Mesenchymal stem cell (in vitro differentiated cells and primary cell): ENCODE results near the gene CNNM2.

Experiments
- DNase-seq: peaks from one replicate; pipeline ENCODE4 v3.0.0-alpha.2; 2013
- H2AFZ ChIP-seq: one replicate; pipeline ENCODE4 v1.6.1; 2013; ENCODE audit warnings: low read depth, mild to moderate bottlenecking, control low read depth, inconsistent platforms, low read length, moderate library complexity
- H2AK5ac ChIP-seq: 2 replicates; pipeline ENCODE4 v1.6.1; 2013; ENCODE audit warnings: low read length, moderate library complexity, mild to moderate bottlenecking, inconsistent platforms; ENCODE audit not compliant: severe bottlenecking
- H2BK120ac ChIP-seq: one replicate; pipeline ENCODE4 v1.6.1; 2013; ENCODE audit warnings: low read depth, mild to moderate bottlenecking, inconsistent platforms, low read length, moderate library complexity
- H2BK12ac ChIP-seq, 2 experiments: one replicate each; pipeline ENCODE4 v1.6.1; 2013; ENCODE audit warnings: inconsistent platforms in 2 of 2, low read length in 2 of 2, mild to moderate bottlenecking in 2 of 2, moderate library complexity in 2 of 2, control low read depth in 1 of 2
- H2BK15ac ChIP-seq: one replicate; pipeline ENCODE4 v1.6.1; 2013; ENCODE audit warnings: mild to moderate bottlenecking, low read depth, inconsistent platforms; ENCODE audit not compliant: poor library complexity, severe bottlenecking
- H2BK5ac ChIP-seq: 2 replicates; pipeline ENCODE4 v1.6.1; 2013; ENCODE audit warnings: low read depth, mild to moderate bottlenecking, low read length, control low read depth, inconsistent platforms; ENCODE audit not compliant: poor library complexity, severe bottlenecking
- H3K14ac ChIP-seq, 2 experiments: one replicate each; pipeline ENCODE4 v1.6.1; 2013; ENCODE audit warnings: inconsistent platforms in 2 of 2, low read length in 2 of 2, control low read depth in 1 of 2, mild to moderate bottlenecking in 1 of 2, moderate library complexity in 1 of 2
- H3K18ac ChIP-seq, 2 experiments: one replicate each; pipeline ENCODE4 v1.6.1; 2013; ENCODE audit warnings: inconsistent platforms in 2 of 2, low read length in 2 of 2, control low read depth in 1 of 2, low read depth in 1 of 2, mild to moderate bottlenecking in 1 of 2
- H3K23ac ChIP-seq, 2 experiments: one replicate each; pipeline ENCODE4 v1.6.1; 2013; ENCODE audit warnings: inconsistent platforms in 2 of 2, low read length in 2 of 2, mild to moderate bottlenecking in 2 of 2, moderate library complexity in 2 of 2, control low read depth in 1 of 2
- H3K27ac ChIP-seq: 2 replicates; pipeline ENCODE4 v1.5.1; 2013; ENCODE audit warnings: mild to moderate bottlenecking, moderate library complexity, low read length, control low read depth, inconsistent platforms; ENCODE audit not compliant: poor library complexity, severe bottlenecking
- H3K27me3 ChIP-seq, 2 experiments: 2 replicates each; pipeline versions ENCODE4 v1.6.1 to v1.7.0; 2013; ENCODE audit warnings: low read length in 2 of 2, mild to moderate bottlenecking in 2 of 2, moderate library complexity in 2 of 2, control low read depth in 1 of 2, inconsistent platforms in 1 of 2; ENCODE audit not compliant: control insufficient read depth in 1 of 2, insufficient read depth in 1 of 2
- H3K36me3 ChIP-seq, 2 experiments: 2 replicates each; pipeline versions ENCODE4 v1.6.1 to v1.7.0; 2013; ENCODE audit warnings: low read length in 2 of 2, control low read depth in 1 of 2, inconsistent platforms in 1 of 2, low read depth in 1 of 2, mild to moderate bottlenecking in 1 of 2; ENCODE audit not compliant: insufficient read depth in 2 of 2, control insufficient read depth in 1 of 2
- H3K4ac ChIP-seq, 2 experiments: one replicate each; pipeline ENCODE4 v1.6.1; 2013; ENCODE audit warnings: inconsistent platforms in 2 of 2, low read length in 2 of 2, mild to moderate bottlenecking in 2 of 2, moderate library complexity in 2 of 2, control low read depth in 1 of 2, low read depth in 1 of 2
- H3K4me1 ChIP-seq: 2 replicates; pipeline ENCODE4 v1.6.1; 2013; ENCODE audit warnings: low read depth, low read length, control low read depth; ENCODE audit not compliant: control insufficient read depth, insufficient read depth
- H3K4me2 ChIP-seq: 2 replicates; pipeline ENCODE4 v1.6.1; 2013; ENCODE audit warnings: low read length, mild to moderate bottlenecking, inconsistent platforms; ENCODE audit not compliant: poor library complexity, severe bottlenecking
- H3K4me3 ChIP-seq, 2 experiments: 2 replicates each; pipeline versions ENCODE4 v1.5.1 to v1.7.0; 2013; ENCODE audit warnings: low read length in 2 of 2, mild to moderate bottlenecking in 2 of 2, control low read depth in 1 of 2, low read depth in 1 of 2; ENCODE audit not compliant: insufficient read depth in 1 of 2
- H3K79me1 ChIP-seq: replicated peaks from 2 replicates; pipeline ENCODE4 v1.6.1; 2013; ENCODE audit warnings: mild to moderate bottlenecking, control low read depth, low read length, inconsistent platforms; ENCODE audit not compliant: poor library complexity, severe bottlenecking
- H3K9ac ChIP-seq: 2 replicates; pipeline ENCODE4 v1.7.0; 2013; ENCODE audit warnings: mild to moderate bottlenecking, low read length, moderate library complexity
- H3K9me3 ChIP-seq: 2 replicates; pipeline ENCODE4 v1.7.0; 2013; ENCODE audit warnings: mild to moderate bottlenecking, low read length; ENCODE audit not compliant: control insufficient read depth
- H4K8ac ChIP-seq: one replicate; pipeline ENCODE4 v1.6.1; 2013; ENCODE audit warnings: inconsistent platforms, mild to moderate bottlenecking, low read length, moderate library complexity
- H4K91ac ChIP-seq: one replicate; pipeline ENCODE4 v1.6.1; 2013; ENCODE audit warnings: mild to moderate bottlenecking, low read length, inconsistent platforms
- WGBS: methylation state at CpG from one replicate; pipeline ENCODE4 v1.1.7; 2013; ENCODE audit warnings: mixed read lengths; 5-methylcytosine and 5-hydroxymethylcytosine counted together

CNNM2 gene

DNA sequence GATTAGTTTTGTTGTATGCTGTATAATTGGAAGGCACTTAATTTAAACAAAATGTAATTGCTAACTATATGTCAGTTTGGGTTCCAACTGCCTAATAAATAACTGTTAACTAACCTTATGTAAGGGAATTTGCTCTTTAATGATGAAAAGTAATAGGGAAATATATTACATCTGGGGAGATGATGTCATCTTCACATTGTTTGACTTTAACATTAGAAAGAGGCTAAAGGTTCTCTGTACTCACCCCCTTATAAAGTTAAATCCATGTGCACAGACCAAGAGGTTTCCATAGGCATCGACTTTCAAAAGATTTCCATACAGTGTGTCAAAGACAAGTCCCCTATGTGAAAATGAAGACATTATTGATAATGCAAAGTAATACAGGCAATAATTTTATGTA is 187.4 kb downstream of the CNNM2 start:
- no peak for DNase-seq
- Histone ChIP-seq H3K4ac (no peak overlapping the region), H3K27ac (no peak overlapping the region), H3K9me3 (no peaks in the 10 kb centered on the region), H3K9ac (no peak overlapping the region), H3K79me1 (peaks cover 9% of the 10 kb centered on the region), H2BK120ac (no peak overlapping the region), H2AFZ (no peak overlapping the region), H3K18ac (no peak overlapping the region), H4K8ac (no peak overlapping the region), H4K91ac (no peak overlapping the region), H3K4me3 (no peak overlapping the region), H3K27me3 (no peaks in the 10 kb centered on the region), H2BK12ac (no peak overlapping the region), H2BK15ac (no peak overlapping the region), H3K4me2 (no peak overlapping the region), H2BK5ac (no peak overlapping the region), H3K23ac (no peak overlapping the region), H3K14ac (no peak overlapping the region), H3K4me1 (no peaks in the 10 kb centered on the region), H2AK5ac (no peak overlapping the region), H3K36me3 (peaks cover 6 to 70% of the 10 kb centered on the region in 2 experiments)
- WGBS = no CpG with 5 or more reads among the region's 1 CpG

DNA sequence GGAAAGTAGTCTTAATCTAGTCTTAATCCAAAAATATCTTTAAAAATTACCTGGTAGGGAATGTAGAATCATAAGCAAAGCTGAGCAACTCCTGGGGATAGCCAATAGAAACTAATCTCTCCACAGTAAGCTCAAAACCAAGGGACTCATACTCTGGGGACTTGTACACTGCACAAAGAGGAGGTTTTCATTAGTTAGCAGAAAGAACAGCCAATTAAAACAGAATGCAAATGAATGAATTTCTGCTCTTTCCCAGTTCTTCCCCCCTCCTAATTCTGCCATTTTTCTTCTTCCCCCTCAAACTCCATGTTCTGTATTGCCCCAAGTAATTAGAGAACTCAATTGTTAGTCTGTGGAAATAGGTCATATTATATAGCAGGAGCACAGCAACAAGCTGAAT is 188.4 kb downstream of the CNNM2 start:
- no peak overlapping the region for H3K4ac ChIP-seq
- no peak overlapping the region for H2BK120ac ChIP-seq
- no peaks in the 10 kb centered on the region for H3K9me3 ChIP-seq
- DNase-seq = no peak
- peaks cover 3 to 61% of the 10 kb centered on the region in 2 experiments for H3K36me3 ChIP-seq
- no peak overlapping the region for H3K4me2 ChIP-seq
- no peak overlapping the region for H3K18ac ChIP-seq
- H3K9ac ChIP-seq = no peak overlapping the region
- H3K79me1 ChIP-seq = peaks cover 7% of the 10 kb centered on the region
- H3K27ac ChIP-seq = no peak overlapping the region
- H3K23ac ChIP-seq = no peak overlapping the region
- H3K14ac ChIP-seq = no peak overlapping the region
- H4K91ac ChIP-seq = no peak overlapping the region
- H4K8ac ChIP-seq = no peak overlapping the region
- H2AFZ ChIP-seq = no peak overlapping the region
- no peak overlapping the region for H2BK5ac ChIP-seq
- H2BK15ac ChIP-seq = no peak overlapping the region
- no peaks in the 10 kb centered on the region for H3K27me3 ChIP-seq
- H2AK5ac ChIP-seq = no peak overlapping the region
- no peak overlapping the region for H3K4me3 ChIP-seq
- H2BK12ac ChIP-seq = no peak overlapping the region
- no peaks in the 10 kb centered on the region for H3K4me1 ChIP-seq

GRCh38 chr10:103109821-103110220 is 191.7 kb downstream of the CNNM2 start:
- H3K9me3 ChIP-seq = no peaks in the 10 kb centered on the region
- H3K4me3 ChIP-seq = no peak overlapping the region
- DNase-seq = no peak
- WGBS = over 99% methylated on average over 2 of the region's 2 CpGs
- no peak overlapping the region for H2BK15ac ChIP-seq
- no peak overlapping the region for H2AFZ ChIP-seq
- H2AK5ac ChIP-seq = no peak overlapping the region
- no peak overlapping the region for H2BK120ac ChIP-seq
- no peak overlapping the region for H3K23ac ChIP-seq
- no peak overlapping the region for H4K91ac ChIP-seq
- peaks cover 6% of the 10 kb centered on the region for H3K79me1 ChIP-seq
- H3K9ac ChIP-seq = no peak overlapping the region
- H3K4me2 ChIP-seq = no peak overlapping the region
- H3K27me3 ChIP-seq = no peaks in the 10 kb centered on the region
- H3K36me3 ChIP-seq = peaks cover 3 to 40% of the 10 kb centered on the region in 2 experiments
- H3K27ac ChIP-seq = no peak overlapping the region
- H3K4me1 ChIP-seq = no peaks in the 10 kb centered on the region
- H4K8ac ChIP-seq = no peak overlapping the region
- H3K4ac ChIP-seq = no peak overlapping the region
- H2BK12ac ChIP-seq = no peak overlapping the region
- no peak overlapping the region for H2BK5ac ChIP-seq
- no peak overlapping the region for H3K14ac ChIP-seq
- H3K18ac ChIP-seq = no peak overlapping the region

- H2BK15ac ChIP-seq = no peak overlapping the region
- no peaks in the 10 kb centered on the region for H3K4me1 ChIP-seq
- H3K23ac ChIP-seq = no peak overlapping the region
- no peaks in the 10 kb centered on the region for H3K9me3 ChIP-seq
- H4K8ac ChIP-seq = no peak overlapping the region
- no peak overlapping the region for H2BK12ac ChIP-seq
- no peaks in the 10 kb centered on the region for H3K27me3 ChIP-seq
- H4K91ac ChIP-seq = no peak overlapping the region
- no peak overlapping the region for H3K18ac ChIP-seq
- no peak overlapping the region for H3K9ac ChIP-seq
- no peak overlapping the region for H3K4me2 ChIP-seq
- no peak overlapping the region for H3K27ac ChIP-seq
- H3K14ac ChIP-seq = no peak overlapping the region
- peaks cover 6% of the 10 kb centered on the region for H3K79me1 ChIP-seq
- H2BK5ac ChIP-seq = no peak overlapping the region
- H3K4ac ChIP-seq = no peak overlapping the region
- H3K36me3 ChIP-seq = peaks cover 3 to 36% of the 10 kb centered on the region in 2 experiments
- no peak overlapping the region for H3K4me3 ChIP-seq
- no peak overlapping the region for H2AFZ ChIP-seq
- DNase-seq = no peak
- H2AK5ac ChIP-seq = no peak overlapping the region
- no peak overlapping the region for H2BK120ac ChIP-seq
These were observed 192.3 kb downstream of the CNNM2 start for GRCh38 chr10:103110407-103110806.
